Lower leg skin (tissue), 4 donors: ENCODE results near the gene PLEKHG4B. TPM values are rescaled to one million over a fixed set of nuclear protein-coding genes. Genes with fewer than 3 reads are reported as not detected.
"Not testable (repeated sequence)": the region's sequence is repeated elsewhere in the genome, so short reads cannot be mapped to it uniquely, and the experiment has no call there.

Experiments used
- DNase-seq, 2 donors: peaks; one replicate each; pipeline ENCODE4 v3.0.0-alpha.2; 2019; ENCODE audit warnings: low spot score in 2 of 2
- H3K4me3 ChIP-seq: fragments of 200-600 bp; sonication (generic); 2 replicates; pipeline ENCODE4 v1.5.1; 2017; ENCODE audit warnings: mild to moderate bottlenecking, low read depth; ENCODE audit not compliant: poor library complexity, severe bottlenecking
- CTCF ChIP-seq, 3 donors: fragments of 450-650 bp; IDR thresholded peaks; one replicate each; pipeline ENCODE4 v1.5.1; 2016; ENCODE audit warnings: antibody characterized with exemption in 3 of 3, mild to moderate bottlenecking in 3 of 3, moderate library complexity in 2 of 3
- POLR2A ChIP-seq, 2 donors: fragments of 450-650 bp; IDR thresholded peaks; one replicate each; pipeline ENCODE4 v1.6.1; 2016 to 2017; ENCODE audit warnings: antibody characterized with exemption in 2 of 2, mild to moderate bottlenecking in 1 of 2, moderate library complexity in 1 of 2
- WGBS, 2 donors: methylation state at CpG; one replicate each; pipeline ENCODE4 v1.1.5; 2018; 5-methylcytosine and 5-hydroxymethylcytosine counted together
- intact Hi-C: fragments of 100-400 bp; cut with DNase I; formaldehyde crosslinking; loops from one replicate; pipeline ENCODE4 v1.15.0; 2023; ENCODE audit warnings: low total_unique reads
- total RNA-seq, 4 donors: library from RNA; depleted of rRNA; stranded (reverse); fragments of >200 nt; gene quantifications; one replicate each; pipeline ENCODE4 v1.1.0, GENCODE V29; 2016

PLEKHG4B gene
- total RNA-seq, 4 donors from 2014 or later = 0.17 to 2.1 (median 0.36) TPM

- no peak overlapping the region for H3K4me3 ChIP-seq
- intact Hi-C loops = no loop called here
- peak in 1 of 2 donors; percentile 50 for DNase-seq
- WGBS, 2 donors = 84 to 86% methylated on average over 13 of the region's 13 CpGs
- TF ChIP-seq POLR2A (IDR thresholded peaks at IDR 0.05) = no peak
- no peak for TF ChIP-seq CTCF (IDR thresholded peaks at IDR 0.05)
Measured at GRCh38 chr5:163841-164240, 71.9 kb downstream of the PLEKHG4B start.

- intact Hi-C loops = no loop called here
- no peak overlapping the region for H3K4me3 ChIP-seq
- peak in 1 of 2 donors; percentile 31 for DNase-seq
- 82 to 85% methylated on average over 14 of the region's 14 CpGs for WGBS, 2 donors
- TF ChIP-seq CTCF (IDR thresholded peaks at IDR 0.05) (no peak), POLR2A (IDR thresholded peaks at IDR 0.05) (no peak)
Measured at GRCh38 chr5:164244-164643, 72.3 kb downstream of the PLEKHG4B start.

GRCh38 chr5:164783-165182 lies 72.8 kb downstream of the PLEKHG4B start:
- WGBS, 2 donors = 90 to 92% methylated on average over 19 to 23 of the region's 25 CpGs
- DNase-seq, H3K4me3 ChIP-seq, intact Hi-C loops: not testable (repeated sequence)

GRCh38 chr5:166441-167372 lies 74.7 kb downstream of the PLEKHG4B start:
- TF ChIP-seq CTCF (IDR thresholded peaks at IDR 0.05) = no peak
- no peak for TF ChIP-seq POLR2A (IDR thresholded peaks at IDR 0.05)
- intact Hi-C loops = no loop called here
- peak in 1 of 2 donors; percentile 68 for DNase-seq
- WGBS, 2 donors = 89 to 91% methylated on average over 25 to 27 of the region's 27 CpGs
- H3K4me3 ChIP-seq = no peak overlapping the region

- peak in 1 of 2 donors; percentile 78 for DNase-seq
- 79 to 89% methylated on average over 6 to 7 of the region's 7 CpGs for WGBS, 2 donors
Measured at GRCh38 chr5:167511-167910, 75.5 kb downstream of the PLEKHG4B start.

More at GRCh38 chr5:167511-167910, 75.5 kb downstream of the PLEKHG4B start:
- TF ChIP-seq CTCF (IDR thresholded peaks at IDR 0.05) = no peak
- TF ChIP-seq POLR2A (IDR thresholded peaks at IDR 0.05) = no peak
- no peak overlapping the region for H3K4me3 ChIP-seq
- intact Hi-C loops = no loop called here
